Erythroblast (primary cell): Measurements from ENCODE around the gene KIRREL3.

Experiments used
- GATA1 ChIP-seq: IDR thresholded peaks from 2 replicates; pipeline ENCODE4 v1.6.1; 2011; ENCODE audit warnings: low read depth, mild to moderate bottlenecking, control low read depth, low read length, moderate library complexity
- POLR2A ChIP-seq: IDR thresholded peaks from 2 replicates; pipeline ENCODE4 v1.6.1; 2011; ENCODE audit warnings: mild to moderate bottlenecking, low read length

DNA sequence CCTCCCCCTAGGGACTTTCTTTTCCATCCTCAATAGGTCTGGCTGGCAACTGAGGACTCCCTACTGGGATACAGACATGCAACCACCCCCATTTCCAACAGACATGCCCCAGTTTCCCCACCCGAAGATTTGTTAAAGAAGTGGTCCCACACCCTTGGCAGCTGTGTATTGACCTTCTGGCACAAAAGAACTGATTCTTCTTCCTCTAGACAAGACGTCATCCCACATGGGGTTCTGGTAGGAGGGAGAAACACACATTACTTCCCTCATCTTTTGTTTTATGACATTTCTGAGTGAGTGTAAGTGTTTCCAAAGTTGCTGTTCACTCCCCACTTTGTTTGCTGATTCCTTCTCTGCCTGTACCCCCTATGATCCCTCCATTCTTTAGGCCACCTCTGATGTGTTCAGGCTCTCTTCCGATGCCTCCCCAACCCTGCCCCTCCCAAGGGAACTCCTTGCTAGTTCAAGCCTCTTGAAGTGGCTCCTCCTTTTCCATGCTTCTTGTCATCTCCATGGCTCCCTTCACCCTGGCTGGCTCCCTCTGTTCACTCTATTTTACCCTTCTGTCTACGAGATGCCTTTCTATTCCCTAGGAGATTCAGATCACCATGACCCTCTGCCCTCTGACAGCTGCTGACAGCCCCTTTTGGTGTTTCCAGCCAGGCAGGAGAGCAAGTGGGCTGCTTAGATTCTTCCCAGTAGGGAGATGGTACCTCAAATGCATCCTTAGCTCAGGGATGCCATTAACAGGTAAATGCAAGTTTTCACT is 4.3 kb downstream of the KIRREL3 start:
- no peak for TF ChIP-seq POLR2A
- no peak for TF ChIP-seq GATA1
